Measurements from ENCODE around the gene SSTR5. TPM values are rescaled to one million over a fixed set of nuclear protein-coding genes. Genes with fewer than 3 reads are reported as not detected.
"Not testable (repeated sequence)": the region's sequence is repeated elsewhere in the genome, so short reads cannot be mapped to it uniquely, and the experiment has no call there.

SSTR5 gene
- total and polyA plus RNA-seq, 2 experiments from 2014 or later, result not detected

GRCh38 chr16:1091992-1092552 lies 19.5 kb downstream of the SSTR5 start:
- no peaks in the 10 kb centered on the region for H3K36me3 ChIP-seq
- no peaks in the 10 kb centered on the region for H3K9me3 ChIP-seq (ENCODE audit: low read depth)
- no peaks in the 10 kb centered on the region for H3K27me3 ChIP-seq
- H3K27ac ChIP-seq, result no peak overlapping the region
- no peak for TF ChIP-seq CTCF (IDR thresholded peaks at IDR 0.05; ENCODE audit: low read depth, low read length)
- H3K4me1 ChIP-seq (ENCODE audit: low read depth), result peaks cover 30% of the 10 kb centered on the region
- no peak overlapping the region for H3K4me3 ChIP-seq
- DNase-seq (ENCODE audit: low read depth in 1 of 2, low spot score in 1 of 2), result no peak

GRCh38 chr16:1092685-1093283 lies 20.2 kb downstream of the SSTR5 start:
- H3K36me3 ChIP-seq; H3K27ac ChIP-seq; H3K27me3 ChIP-seq; H3K9me3 ChIP-seq (ENCODE audit: low read depth); DNase-seq (ENCODE audit: low read depth in 1 of 2, low spot score in 1 of 2); H3K4me3 ChIP-seq: not testable (repeated sequence)
- peaks cover 38% of the 10 kb centered on the region for H3K4me1 ChIP-seq (ENCODE audit: low read depth)

- TF ChIP-seq CTCF (IDR thresholded peaks at IDR 0.05; ENCODE audit: low read depth, low read length), result no peak
- Histone ChIP-seq H3K27ac (peak overlapping the region; percentile 30), H3K4me1 (ENCODE audit: low read depth) (peaks cover 45% of the 10 kb centered on the region), H3K9me3 (ENCODE audit: low read depth) (no peaks in the 10 kb centered on the region), H3K27me3 (no peaks in the 10 kb centered on the region), H3K36me3 (no peaks in the 10 kb centered on the region), H3K4me3 (no peak overlapping the region)
- DNase-seq (ENCODE audit: low read depth in 1 of 2, low spot score in 1 of 2), result peak in 1 of 2 donors; percentile 42
These were observed 21.0 kb downstream of the SSTR5 start for GRCh38 chr16:1093284-1094123.

- H3K9me3 ChIP-seq (ENCODE audit: low read depth), result no peaks in the 10 kb centered on the region
- H3K27me3 ChIP-seq, result no peaks in the 10 kb centered on the region
- no peak for DNase-seq (ENCODE audit: low read depth in 1 of 2, low spot score in 1 of 2)
- H3K4me3 ChIP-seq, result no peak overlapping the region
- peaks cover 50% of the 10 kb centered on the region for H3K4me1 ChIP-seq (ENCODE audit: low read depth)
- H3K36me3 ChIP-seq, result no peaks in the 10 kb centered on the region
- TF ChIP-seq CTCF (IDR thresholded peaks at IDR 0.05; ENCODE audit: low read depth, low read length), result no peak
- peak overlapping the region; percentile 30 for H3K27ac ChIP-seq
These were observed 21.6 kb downstream of the SSTR5 start for GRCh38 chr16:1094124-1094479.

GRCh38 chr16:1094601-1095449 lies 22.3 kb downstream of the SSTR5 start:
- Histone ChIP-seq H3K27me3 (no peaks in the 10 kb centered on the region), H3K4me1 (ENCODE audit: low read depth) (peaks cover 48% of the 10 kb centered on the region), H3K4me3 (no peak overlapping the region), H3K9me3 (ENCODE audit: low read depth) (no peaks in the 10 kb centered on the region), H3K27ac (no peak overlapping the region), H3K36me3 (no peaks in the 10 kb centered on the region)
- TF ChIP-seq CTCF (IDR thresholded peaks at IDR 0.05; ENCODE audit: low read depth, low read length), result no peak
- no peak for DNase-seq (ENCODE audit: low read depth in 1 of 2, low spot score in 1 of 2)

Data from cardiac muscle cell (in vitro differentiated cells and primary cell).